C4-2B (cell line): ENCODE measurements around the gene FAM210A.

ENCODE experiments used
- H3K27ac ChIP-seq: fragments of 450-650 bp; 2 replicates; pipeline ENCODE4 v1.5.1; 2017
- ZFX ChIP-seq: fragments of 450-650 bp; IDR thresholded peaks from 2 replicates; pipeline ENCODE4 v1.6.1; 2017
- TF ChIP-seq, protein P1 (sequence below): fragments of 450-650 bp; conservative IDR thresholded peaks from 2 replicates; pipeline ENCODE4 v1.5.1; 2017; ENCODE audit warnings: mild to moderate bottlenecking

Gene FAM210A

DNA sequence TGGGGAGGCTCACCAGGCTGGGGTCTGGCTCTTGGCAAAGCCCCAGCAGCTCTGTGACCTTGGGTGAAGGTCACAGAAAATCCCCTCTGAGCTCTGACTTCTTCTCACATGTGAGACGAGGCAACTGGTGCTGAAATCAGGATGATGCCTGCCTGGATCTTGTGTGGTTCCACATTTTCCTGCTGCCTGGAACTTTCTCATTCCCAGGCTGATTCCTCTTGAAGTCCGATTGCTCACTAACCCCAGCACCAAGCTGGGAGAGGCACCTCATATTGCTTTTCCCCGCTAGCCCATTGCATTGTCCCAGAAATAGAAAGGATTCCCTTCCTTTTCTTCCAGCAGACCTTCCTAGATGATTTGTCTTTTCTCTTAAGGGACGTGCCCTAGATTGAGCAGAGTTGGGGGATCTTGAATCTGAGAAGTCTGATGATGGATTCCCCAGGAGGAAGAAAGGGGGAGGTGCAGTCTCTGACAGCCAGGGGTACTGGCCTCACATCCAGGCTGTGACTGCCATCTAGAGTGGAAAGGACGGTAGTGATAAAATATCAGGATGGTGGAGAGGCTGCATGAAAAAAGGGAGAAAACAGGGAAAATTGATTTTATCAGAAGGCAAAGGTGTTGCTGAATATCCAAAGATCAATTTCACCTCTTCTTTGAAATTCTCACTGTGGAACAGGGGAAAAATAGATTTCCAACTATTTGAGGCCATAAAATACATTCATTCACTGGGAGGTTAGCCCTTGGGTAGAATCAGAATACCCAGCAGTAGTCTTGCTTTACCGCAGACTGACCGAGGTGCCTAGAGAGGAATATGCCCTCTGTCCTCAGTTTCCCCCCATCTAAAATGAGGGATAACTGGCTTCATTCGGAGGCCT, 96.3 kb downstream of the FAM210A start:
- no peak overlapping the region for H3K27ac ChIP-seq

DNA sequence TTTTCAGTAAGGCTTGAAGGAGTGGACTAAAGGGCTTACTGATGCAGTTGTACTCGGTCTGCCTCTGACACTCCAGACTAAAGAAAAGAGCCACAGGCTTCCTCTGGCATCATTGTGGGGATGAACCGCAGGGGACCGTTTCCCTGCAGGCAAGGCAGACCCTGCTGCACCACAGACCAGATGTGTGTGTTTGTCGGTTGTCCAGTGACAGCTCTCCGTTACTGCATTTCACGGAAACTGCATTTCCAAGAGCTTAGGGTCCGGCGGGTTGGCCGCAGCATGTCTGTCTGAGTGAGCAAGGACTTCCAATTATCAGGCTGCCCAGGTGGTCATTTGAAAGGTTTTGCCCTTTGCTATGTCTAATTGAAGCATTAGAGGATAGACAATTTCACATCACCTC, 98.1 kb downstream of the FAM210A start:
- TF ChIP-seq, protein P1, sequence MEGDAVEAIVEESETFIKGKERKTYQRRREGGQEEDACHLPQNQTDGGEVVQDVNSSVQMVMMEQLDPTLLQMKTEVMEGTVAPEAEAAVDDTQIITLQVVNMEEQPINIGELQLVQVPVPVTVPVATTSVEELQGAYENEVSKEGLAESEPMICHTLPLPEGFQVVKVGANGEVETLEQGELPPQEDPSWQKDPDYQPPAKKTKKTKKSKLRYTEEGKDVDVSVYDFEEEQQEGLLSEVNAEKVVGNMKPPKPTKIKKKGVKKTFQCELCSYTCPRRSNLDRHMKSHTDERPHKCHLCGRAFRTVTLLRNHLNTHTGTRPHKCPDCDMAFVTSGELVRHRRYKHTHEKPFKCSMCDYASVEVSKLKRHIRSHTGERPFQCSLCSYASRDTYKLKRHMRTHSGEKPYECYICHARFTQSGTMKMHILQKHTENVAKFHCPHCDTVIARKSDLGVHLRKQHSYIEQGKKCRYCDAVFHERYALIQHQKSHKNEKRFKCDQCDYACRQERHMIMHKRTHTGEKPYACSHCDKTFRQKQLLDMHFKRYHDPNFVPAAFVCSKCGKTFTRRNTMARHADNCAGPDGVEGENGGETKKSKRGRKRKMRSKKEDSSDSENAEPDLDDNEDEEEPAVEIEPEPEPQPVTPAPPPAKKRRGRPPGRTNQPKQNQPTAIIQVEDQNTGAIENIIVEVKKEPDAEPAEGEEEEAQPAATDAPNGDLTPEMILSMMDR, result no peak
- no peak for TF ChIP-seq ZFX
- no peak overlapping the region for H3K27ac ChIP-seq

More for the DNA sequence above, 96.3 kb downstream of the FAM210A start:
- no peak for TF ChIP-seq ZFX
- TF ChIP-seq, protein P1, result peak; percentile 83

GRCh38 chr18:13627639-13628038, 98.7 kb downstream of the FAM210A start:
- no peak overlapping the region for H3K27ac ChIP-seq
- no peak for TF ChIP-seq ZFX
- TF ChIP-seq, protein P1, result no peak

GRCh38 chr18:13626544-13626908, 99.8 kb downstream of the FAM210A start:
- TF ChIP-seq, protein P1, result no peak
- no peak for TF ChIP-seq ZFX
- no peak overlapping the region for H3K27ac ChIP-seq

DNA sequence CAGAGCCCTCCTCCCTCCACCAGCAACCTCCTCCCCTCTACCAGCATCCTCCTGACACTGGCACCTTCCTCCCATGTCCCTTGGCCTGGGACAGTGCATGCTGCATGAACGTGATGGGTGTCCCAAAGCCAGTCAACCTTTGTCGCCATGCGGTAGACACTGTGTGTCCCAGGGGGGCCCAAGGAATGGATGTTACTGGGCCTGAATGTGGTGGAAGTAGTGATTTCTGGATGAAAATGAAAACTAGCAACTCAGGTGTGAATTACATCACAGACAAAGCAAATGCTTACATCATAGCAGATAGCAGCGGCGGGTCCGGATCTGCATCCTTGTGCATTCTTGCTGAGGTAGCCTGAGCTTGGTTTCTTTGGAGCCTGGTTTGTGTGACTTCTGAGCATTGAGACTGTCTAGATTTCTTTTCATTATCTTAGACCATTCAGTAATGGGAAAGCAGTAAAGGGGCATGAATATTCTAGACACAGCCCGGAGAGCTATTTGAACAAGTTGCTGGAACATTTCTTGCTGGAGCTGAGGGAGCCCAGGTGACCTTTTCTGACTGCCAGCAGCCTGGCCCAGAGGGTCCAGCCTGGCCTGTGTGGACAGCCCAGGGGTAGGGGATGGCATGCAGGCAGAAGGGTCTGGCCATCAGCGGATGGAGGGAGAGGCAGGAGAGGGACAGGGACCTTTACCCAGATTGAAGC, 100.4 kb downstream of the FAM210A start:
- no peak for TF ChIP-seq ZFX
- TF ChIP-seq, protein P1, result no peak
- no peak overlapping the region for H3K27ac ChIP-seq

DNA sequence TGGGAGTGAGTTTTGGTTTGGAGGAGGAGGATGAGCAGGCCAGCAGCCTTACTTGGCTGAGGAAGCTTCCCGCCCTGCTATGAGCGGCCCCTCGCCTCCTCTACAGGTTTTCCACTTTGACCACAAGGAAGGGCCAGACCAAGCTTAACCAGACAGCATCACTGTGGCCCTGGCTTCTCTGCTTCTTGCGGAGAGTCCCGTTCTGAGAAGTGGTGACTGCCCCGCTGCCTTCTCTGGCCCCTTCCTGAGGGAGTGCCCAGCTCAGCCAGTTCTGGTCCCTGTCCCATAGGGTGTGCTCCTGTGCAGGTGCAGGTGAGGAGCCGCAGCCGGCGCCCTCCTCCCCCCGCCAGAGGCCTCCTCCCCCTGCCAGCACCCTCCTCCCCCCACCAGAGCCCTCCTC, 101.0 kb downstream of the FAM210A start:
- no peak for TF ChIP-seq ZFX
- TF ChIP-seq, protein P1, result no peak
- no peak overlapping the region for H3K27ac ChIP-seq

- no peak overlapping the region for H3K27ac ChIP-seq
- TF ChIP-seq, protein P1, result no peak
- TF ChIP-seq ZFX, result no peak
Measured at GRCh38 chr18:13624563-13625237, 101.7 kb downstream of the FAM210A start.
